ENCODE results near the gene C12orf42. TPM values are rescaled to one million over a fixed set of nuclear protein-coding genes. Genes with fewer than 3 reads are reported as not detected.

The C12orf42 gene
- total RNA-seq, 1 experiment from 2014 or later = not detected

- Histone ChIP-seq H3K4me2 (ENCODE audit: low read length) (no peak overlapping the region), H2AFZ (ENCODE audit: low read length) (no peak overlapping the region), H3K79me2 (ENCODE audit: low read length) (no peaks in the 10 kb centered on the region), H3K27me3 (ENCODE audit: low read length) (no peaks in the 10 kb centered on the region), H3K4me3 (ENCODE audit: low read length) (no peak overlapping the region), H3K27ac (ENCODE audit: low read length) (no peak overlapping the region), H3K9ac (ENCODE audit: low read length) (no peak overlapping the region), H3F3A (ENCODE audit: low read length, unreplicated experiment) (no peaks in the 10 kb centered on the region), H3K4me1 (ENCODE audit: insufficient read depth, low read length) (no peaks in the 10 kb centered on the region), H3K36me3 (ENCODE audit: low read depth, low read length) (no peaks in the 10 kb centered on the region), H3K9me3 (ENCODE audit: low read length) (no peaks in the 10 kb centered on the region), H3K9me2 (replicated peaks; ENCODE audit: low read length) (no peaks in the 10 kb centered on the region), H4K20me1 (ENCODE audit: low read length) (no peaks in the 10 kb centered on the region)
- POLR2A ChIA-PET (ENCODE audit: unreplicated experiment) = no interaction called here
- CTCF ChIA-PET = no interaction called here
- peak; percentile 45 for DNase-seq
- peak; percentile 87 for ATAC-seq
- no peak for TF ChIP-seq EZH2phosphoT487 (IDR thresholded peaks at IDR 0.05; ENCODE audit: borderline replicate concordance, low read length)
- TF ChIP-seq, protein P1, sequence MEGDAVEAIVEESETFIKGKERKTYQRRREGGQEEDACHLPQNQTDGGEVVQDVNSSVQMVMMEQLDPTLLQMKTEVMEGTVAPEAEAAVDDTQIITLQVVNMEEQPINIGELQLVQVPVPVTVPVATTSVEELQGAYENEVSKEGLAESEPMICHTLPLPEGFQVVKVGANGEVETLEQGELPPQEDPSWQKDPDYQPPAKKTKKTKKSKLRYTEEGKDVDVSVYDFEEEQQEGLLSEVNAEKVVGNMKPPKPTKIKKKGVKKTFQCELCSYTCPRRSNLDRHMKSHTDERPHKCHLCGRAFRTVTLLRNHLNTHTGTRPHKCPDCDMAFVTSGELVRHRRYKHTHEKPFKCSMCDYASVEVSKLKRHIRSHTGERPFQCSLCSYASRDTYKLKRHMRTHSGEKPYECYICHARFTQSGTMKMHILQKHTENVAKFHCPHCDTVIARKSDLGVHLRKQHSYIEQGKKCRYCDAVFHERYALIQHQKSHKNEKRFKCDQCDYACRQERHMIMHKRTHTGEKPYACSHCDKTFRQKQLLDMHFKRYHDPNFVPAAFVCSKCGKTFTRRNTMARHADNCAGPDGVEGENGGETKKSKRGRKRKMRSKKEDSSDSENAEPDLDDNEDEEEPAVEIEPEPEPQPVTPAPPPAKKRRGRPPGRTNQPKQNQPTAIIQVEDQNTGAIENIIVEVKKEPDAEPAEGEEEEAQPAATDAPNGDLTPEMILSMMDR (conservative IDR thresholded peaks at IDR 0.05; ENCODE audit: low read depth, low read length) = no peak
- no peak for TF ChIP-seq EZH2 (IDR thresholded peaks at IDR 0.05; ENCODE audit: low read length, unreplicated experiment)
- intact Hi-C loops (cut with micrococcal nuclease) = no loop called here
- no TSS peak for BruUV-seq (replicated peaks)
Observed at GRCh38 chr12:103470664-103471063, 25.1 kb downstream of the C12orf42 start.

GRCh38 chr12:103469719-103470118, 26.0 kb downstream of the C12orf42 start:
- Histone ChIP-seq H3K9me2 (replicated peaks; ENCODE audit: low read length) (no peaks in the 10 kb centered on the region), H3F3A (ENCODE audit: low read length, unreplicated experiment) (no peaks in the 10 kb centered on the region), H3K27ac (ENCODE audit: low read length) (no peak overlapping the region), H3K9ac (ENCODE audit: low read length) (no peak overlapping the region), H4K20me1 (ENCODE audit: low read length) (no peaks in the 10 kb centered on the region), H3K4me2 (ENCODE audit: low read length) (no peak overlapping the region), H3K4me3 (ENCODE audit: low read length) (no peak overlapping the region), H3K9me3 (ENCODE audit: low read length) (no peaks in the 10 kb centered on the region), H3K4me1 (ENCODE audit: insufficient read depth, low read length) (no peaks in the 10 kb centered on the region), H2AFZ (ENCODE audit: low read length) (no peak overlapping the region), H3K36me3 (ENCODE audit: low read depth, low read length) (no peaks in the 10 kb centered on the region), H3K27me3 (ENCODE audit: low read length) (no peaks in the 10 kb centered on the region), H3K79me2 (ENCODE audit: low read length) (no peaks in the 10 kb centered on the region)
- ChIA-PET CTCF (no interaction called here), POLR2A (ENCODE audit: unreplicated experiment) (no interaction called here)
- intact Hi-C loops (cut with micrococcal nuclease) = no loop called here
- DNase-seq = no peak
- ATAC-seq = 0 out of 2 replicates have a peak, but pooled peaks have one; percentile 22
- BruUV-seq (replicated peaks) = no TSS peak
- TF ChIP-seq EZH2phosphoT487 (IDR thresholded peaks at IDR 0.05; ENCODE audit: borderline replicate concordance, low read length) = no peak
- TF ChIP-seq, protein P1 (conservative IDR thresholded peaks at IDR 0.05; ENCODE audit: low read depth, low read length) = no peak
- TF ChIP-seq EZH2 (IDR thresholded peaks at IDR 0.05; ENCODE audit: low read length, unreplicated experiment) = no peak

DNA sequence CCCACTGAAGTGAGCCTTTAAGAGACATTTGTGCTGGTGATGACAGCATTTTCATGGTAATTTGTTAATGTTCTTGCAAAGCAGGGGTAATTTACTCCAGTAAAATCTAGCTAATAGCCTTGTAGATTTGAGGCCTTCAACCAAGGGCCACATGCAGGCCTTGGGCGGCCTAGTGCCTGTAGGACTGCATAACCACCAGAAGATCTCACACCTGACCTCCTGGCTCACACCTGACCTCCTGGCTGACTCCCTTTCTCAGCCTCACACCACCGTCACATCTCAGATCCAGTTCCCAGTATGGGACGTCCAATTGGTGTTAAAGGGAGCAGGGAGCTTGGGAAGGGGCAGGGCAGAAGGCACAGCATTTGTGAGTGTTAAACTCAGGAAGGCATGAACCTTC, 26.9 kb downstream of the C12orf42 start:
- ChIA-PET POLR2A (ENCODE audit: unreplicated experiment) (no interaction called here), CTCF (no interaction called here)
- Histone ChIP-seq H3K4me1 (ENCODE audit: insufficient read depth, low read length) (no peaks in the 10 kb centered on the region), H3K27me3 (ENCODE audit: low read length) (no peaks in the 10 kb centered on the region), H2AFZ (ENCODE audit: low read length) (no peak overlapping the region), H3F3A (ENCODE audit: low read length, unreplicated experiment) (no peaks in the 10 kb centered on the region), H3K27ac (ENCODE audit: low read length) (no peak overlapping the region), H3K79me2 (ENCODE audit: low read length) (no peaks in the 10 kb centered on the region), H3K4me3 (ENCODE audit: low read length) (no peak overlapping the region), H4K20me1 (ENCODE audit: low read length) (no peaks in the 10 kb centered on the region), H3K9me2 (replicated peaks; ENCODE audit: low read length) (no peaks in the 10 kb centered on the region), H3K36me3 (ENCODE audit: low read depth, low read length) (no peaks in the 10 kb centered on the region), H3K4me2 (ENCODE audit: low read length) (no peak overlapping the region), H3K9me3 (ENCODE audit: low read length) (no peaks in the 10 kb centered on the region), H3K9ac (ENCODE audit: low read length) (no peak overlapping the region)
- no peak for DNase-seq
- TF ChIP-seq EZH2 (IDR thresholded peaks at IDR 0.05; ENCODE audit: low read length, unreplicated experiment) (no peak), EZH2phosphoT487 (IDR thresholded peaks at IDR 0.05; ENCODE audit: borderline replicate concordance, low read length) (no peak)
- TF ChIP-seq, protein P1 (conservative IDR thresholded peaks at IDR 0.05; ENCODE audit: low read depth, low read length) = no peak
- intact Hi-C loops (cut with micrococcal nuclease) = no loop called here
- ATAC-seq = no peak
- BruUV-seq (replicated peaks) = no TSS peak
